HEK293 (cell line): ENCODE data around the gene HLA-DMA.

Experiments
- CTCF ChIP-seq: fragments of 450-650 bp; formaldehyde crosslinking; IDR thresholded peaks from 2 replicates; pipeline ENCODE4 v1.5.1; 2016; ENCODE audit warnings: missing biosample characterization, missing genetic modification characterization
- KLF1 ChIP-seq: fragments of 450-650 bp; formaldehyde crosslinking; IDR thresholded peaks from 2 replicates; pipeline ENCODE4 v1.5.1; 2016; ENCODE audit warnings: missing biosample characterization, missing genetic modification characterization
- KLF8 ChIP-seq: fragments of 450-650 bp; formaldehyde crosslinking; IDR thresholded peaks from 2 replicates; pipeline ENCODE4 v1.5.1; 2016; ENCODE audit warnings: missing biosample characterization, missing genetic modification characterization
- KLF9 ChIP-seq: fragments of 450-650 bp; formaldehyde crosslinking; IDR thresholded peaks from 2 replicates; pipeline ENCODE4 v1.5.1; 2016; ENCODE audit warnings: missing biosample characterization, missing genetic modification characterization, low read depth
- MEIS1 ChIP-seq: sonication (generic); formaldehyde crosslinking; IDR thresholded peaks from 2 replicates; pipeline ENCODE4 v1.8.1; 2022; ENCODE audit warnings: missing genetic modification reagents, mild to moderate bottlenecking, borderline replicate concordance
- MYNN ChIP-seq: fragments of 450-650 bp; formaldehyde crosslinking; IDR thresholded peaks from 2 replicates; pipeline ENCODE4 v1.5.1; 2016; ENCODE audit warnings: missing biosample characterization, missing genetic modification characterization, borderline replicate concordance
- PRDM1 ChIP-seq: fragments of 450-650 bp; formaldehyde crosslinking; IDR thresholded peaks from 2 replicates; pipeline ENCODE4; 2016; ENCODE audit warnings: missing biosample characterization, missing genetic modification characterization
- TRIM28 ChIP-seq: IDR thresholded peaks from 2 replicates; pipeline ENCODE4 v1.6.1; 2011; ENCODE audit warnings: low read length, control low read depth, borderline replicate concordance
- ZBTB20 ChIP-seq: fragments of 450-650 bp; formaldehyde crosslinking; IDR thresholded peaks from 2 replicates; pipeline ENCODE4 v1.5.1; 2016; ENCODE audit warnings: missing biosample characterization, missing genetic modification characterization
- ZFP37 ChIP-seq: fragments of 450-650 bp; formaldehyde crosslinking; IDR thresholded peaks from 2 replicates; pipeline ENCODE4 v1.5.1; 2016; ENCODE audit warnings: missing biosample characterization, missing genetic modification characterization
- ZNF10 ChIP-seq: fragments of 450-650 bp; formaldehyde crosslinking; IDR thresholded peaks from 2 replicates; pipeline ENCODE4 v1.5.1; 2017; ENCODE audit warnings: missing biosample characterization, missing genetic modification characterization
- ZNF366 ChIP-seq: fragments of 450-650 bp; formaldehyde crosslinking; conservative IDR thresholded peaks from 2 replicates; pipeline ENCODE4 v1.5.1; 2016; ENCODE audit warnings: missing biosample characterization, missing genetic modification characterization
- ZNF398 ChIP-seq: fragments of 450-650 bp; formaldehyde crosslinking; IDR thresholded peaks from 2 replicates; pipeline ENCODE4 v1.5.1; 2017; ENCODE audit warnings: missing biosample characterization, missing genetic modification characterization
- ZNF501 ChIP-seq: fragments of 450-650 bp; formaldehyde crosslinking; IDR thresholded peaks from 2 replicates; pipeline ENCODE4 v1.5.1; 2016; ENCODE audit warnings: missing biosample characterization, missing genetic modification characterization
- ZNF548 ChIP-seq: fragments of 450-650 bp; formaldehyde crosslinking; IDR thresholded peaks from 2 replicates; pipeline ENCODE4 v1.5.1; 2016; ENCODE audit warnings: missing biosample characterization, missing genetic modification characterization
- ZNF660 ChIP-seq: fragments of 450-650 bp; IDR thresholded peaks from 2 replicates; pipeline ENCODE4 v1.5.1; 2018; ENCODE audit warnings: missing biosample characterization, mild to moderate bottlenecking, missing genetic modification characterization
- ZNF768 ChIP-seq: fragments of 450-650 bp; formaldehyde crosslinking; IDR thresholded peaks from 2 replicates; pipeline ENCODE4 v1.5.1; 2018; ENCODE audit warnings: missing biosample characterization, mild to moderate bottlenecking, missing genetic modification characterization
- ZSCAN5A ChIP-seq: fragments of 450-650 bp; formaldehyde crosslinking; IDR thresholded peaks from 2 replicates; pipeline ENCODE4 v1.5.1; 2016; ENCODE audit warnings: missing biosample characterization, missing genetic modification characterization
- TF ChIP-seq, protein P1 (sequence below): fragments of 450-650 bp; formaldehyde crosslinking; conservative IDR thresholded peaks from 2 replicates; pipeline ENCODE4 v1.5.1; 2016; ENCODE audit warnings: low read depth, missing biosample characterization, missing genetic modification characterization
- TF ChIP-seq, protein P2 (sequence below): fragments of 450-650 bp; formaldehyde crosslinking; IDR thresholded peaks from 2 replicates; pipeline ENCODE4 v1.5.1; 2016; ENCODE audit warnings: missing biosample characterization, missing genetic modification characterization
- TF ChIP-seq, protein P3 (sequence below): fragments of 450-650 bp; IDR thresholded peaks from 2 replicates; pipeline ENCODE4 v1.5.1; 2018; ENCODE audit warnings: missing biosample characterization, missing genetic modification characterization
- TF ChIP-seq, protein P4 (sequence below): fragments of 450-650 bp; formaldehyde crosslinking; IDR thresholded peaks from 2 replicates; pipeline ENCODE4 v1.5.1; 2016; ENCODE audit warnings: missing biosample characterization, missing genetic modification characterization

HLA-DMA gene

GRCh38 chr6:32968093-32968866, 15.4 kb upstream of the HLA-DMA start, which contains the start of gene BRD2 (continued):
- TF ChIP-seq ZNF398 (tag by site-specific recombination) (peak; percentile 91), ZNF501 (peak; percentile 84), CTCF (no peak), ZFP37 (tag by site-specific recombination) (peak; percentile 96), MYNN (tag by site-specific recombination) (0 out of 2 replicates have a peak, but pooled peaks have one; percentile 32), KLF8 (tag by site-specific recombination) (peak; percentile 95), ZNF10 (tag by site-specific recombination) (no peak; the same call in 1 of the 2 replicates), ZNF366 (tag by site-specific recombination) (peak; percentile 12; the same call in 1 of the 2 replicates), MEIS1 (no peak), ZNF768 (tag by site-specific recombination) (peak; percentile 53; the same call in 1 of the 2 replicates), ZNF660 (tag by site-specific recombination) (peak; percentile 84), KLF9 (peak; percentile 47), ZSCAN5A (tag by site-specific recombination) (peak; percentile 71; the same call in 1 of the 2 replicates), TRIM28 (no peak), PRDM1 (no peak), ZNF548 (tag by site-specific recombination) (no peak), ZBTB20 (tag by site-specific recombination) (peak; percentile 90), KLF1 (tag by site-specific recombination) (peak; percentile 76)
- TF ChIP-seq, protein P1, sequence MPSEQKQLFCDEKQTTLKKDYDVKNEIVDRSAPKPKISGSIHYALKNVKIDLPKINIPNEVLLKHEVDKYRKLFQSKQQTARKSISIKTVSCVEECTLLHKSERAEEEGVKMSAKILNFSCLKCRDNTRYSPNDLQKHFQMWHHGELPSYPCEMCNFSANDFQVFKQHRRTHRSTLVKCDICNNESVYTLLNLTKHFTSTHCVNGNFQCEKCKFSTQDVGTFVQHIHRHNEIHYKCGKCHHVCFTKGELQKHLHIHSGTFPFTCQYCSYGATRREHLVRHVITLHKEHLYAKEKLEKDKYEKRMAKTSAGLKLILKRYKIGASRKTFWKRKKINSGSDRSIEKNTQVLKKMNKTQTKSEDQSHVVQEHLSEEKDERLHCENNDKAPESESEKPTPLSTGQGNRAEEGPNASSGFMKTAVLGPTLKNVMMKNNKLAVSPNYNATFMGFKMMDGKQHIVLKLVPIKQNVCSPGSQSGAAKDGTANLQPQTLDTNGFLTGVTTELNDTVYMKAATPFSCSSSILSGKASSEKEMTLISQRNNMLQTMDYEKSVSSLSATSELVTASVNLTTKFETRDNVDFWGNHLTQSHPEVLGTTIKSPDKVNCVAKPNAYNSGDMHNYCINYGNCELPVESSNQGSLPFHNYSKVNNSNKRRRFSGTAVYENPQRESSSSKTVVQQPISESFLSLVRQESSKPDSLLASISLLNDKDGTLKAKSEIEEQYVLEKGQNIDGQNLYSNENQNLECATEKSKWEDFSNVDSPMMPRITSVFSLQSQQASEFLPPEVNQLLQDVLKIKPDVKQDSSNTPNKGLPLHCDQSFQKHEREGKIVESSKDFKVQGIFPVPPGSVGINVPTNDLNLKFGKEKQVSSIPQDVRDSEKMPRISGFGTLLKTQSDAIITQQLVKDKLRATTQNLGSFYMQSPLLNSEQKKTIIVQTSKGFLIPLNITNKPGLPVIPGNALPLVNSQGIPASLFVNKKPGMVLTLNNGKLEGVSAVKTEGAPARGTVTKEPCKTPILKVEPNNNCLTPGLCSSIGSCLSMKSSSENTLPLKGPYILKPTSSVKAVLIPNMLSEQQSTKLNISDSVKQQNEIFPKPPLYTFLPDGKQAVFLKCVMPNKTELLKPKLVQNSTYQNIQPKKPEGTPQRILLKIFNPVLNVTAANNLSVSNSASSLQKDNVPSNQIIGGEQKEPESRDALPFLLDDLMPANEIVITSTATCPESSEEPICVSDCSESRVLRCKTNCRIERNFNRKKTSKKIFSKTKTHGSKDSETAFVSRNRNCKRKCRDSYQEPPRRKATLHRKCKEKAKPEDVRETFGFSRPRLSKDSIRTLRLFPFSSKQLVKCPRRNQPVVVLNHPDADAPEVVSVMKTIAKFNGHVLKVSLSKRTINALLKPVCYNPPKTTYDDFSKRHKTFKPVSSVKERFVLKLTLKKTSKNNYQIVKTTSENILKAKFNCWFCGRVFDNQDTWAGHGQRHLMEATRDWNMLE (tag by site-specific recombination): 0 out of 2 replicates have a peak, but pooled peaks have one; percentile 11
- TF ChIP-seq, protein P2, sequence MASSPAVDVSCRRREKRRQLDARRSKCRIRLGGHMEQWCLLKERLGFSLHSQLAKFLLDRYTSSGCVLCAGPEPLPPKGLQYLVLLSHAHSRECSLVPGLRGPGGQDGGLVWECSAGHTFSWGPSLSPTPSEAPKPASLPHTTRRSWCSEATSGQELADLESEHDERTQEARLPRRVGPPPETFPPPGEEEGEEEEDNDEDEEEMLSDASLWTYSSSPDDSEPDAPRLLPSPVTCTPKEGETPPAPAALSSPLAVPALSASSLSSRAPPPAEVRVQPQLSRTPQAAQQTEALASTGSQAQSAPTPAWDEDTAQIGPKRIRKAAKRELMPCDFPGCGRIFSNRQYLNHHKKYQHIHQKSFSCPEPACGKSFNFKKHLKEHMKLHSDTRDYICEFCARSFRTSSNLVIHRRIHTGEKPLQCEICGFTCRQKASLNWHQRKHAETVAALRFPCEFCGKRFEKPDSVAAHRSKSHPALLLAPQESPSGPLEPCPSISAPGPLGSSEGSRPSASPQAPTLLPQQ (tag by site-specific recombination): peak; percentile 81
- TF ChIP-seq, protein P3, sequence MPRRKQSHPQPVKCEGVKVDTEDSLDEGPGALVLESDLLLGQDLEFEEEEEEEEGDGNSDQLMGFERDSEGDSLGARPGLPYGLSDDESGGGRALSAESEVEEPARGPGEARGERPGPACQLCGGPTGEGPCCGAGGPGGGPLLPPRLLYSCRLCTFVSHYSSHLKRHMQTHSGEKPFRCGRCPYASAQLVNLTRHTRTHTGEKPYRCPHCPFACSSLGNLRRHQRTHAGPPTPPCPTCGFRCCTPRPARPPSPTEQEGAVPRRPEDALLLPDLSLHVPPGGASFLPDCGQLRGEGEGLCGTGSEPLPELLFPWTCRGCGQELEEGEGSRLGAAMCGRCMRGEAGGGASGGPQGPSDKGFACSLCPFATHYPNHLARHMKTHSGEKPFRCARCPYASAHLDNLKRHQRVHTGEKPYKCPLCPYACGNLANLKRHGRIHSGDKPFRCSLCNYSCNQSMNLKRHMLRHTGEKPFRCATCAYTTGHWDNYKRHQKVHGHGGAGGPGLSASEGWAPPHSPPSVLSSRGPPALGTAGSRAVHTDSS (tag by site-specific recombination): no peak
- TF ChIP-seq, protein P4, sequence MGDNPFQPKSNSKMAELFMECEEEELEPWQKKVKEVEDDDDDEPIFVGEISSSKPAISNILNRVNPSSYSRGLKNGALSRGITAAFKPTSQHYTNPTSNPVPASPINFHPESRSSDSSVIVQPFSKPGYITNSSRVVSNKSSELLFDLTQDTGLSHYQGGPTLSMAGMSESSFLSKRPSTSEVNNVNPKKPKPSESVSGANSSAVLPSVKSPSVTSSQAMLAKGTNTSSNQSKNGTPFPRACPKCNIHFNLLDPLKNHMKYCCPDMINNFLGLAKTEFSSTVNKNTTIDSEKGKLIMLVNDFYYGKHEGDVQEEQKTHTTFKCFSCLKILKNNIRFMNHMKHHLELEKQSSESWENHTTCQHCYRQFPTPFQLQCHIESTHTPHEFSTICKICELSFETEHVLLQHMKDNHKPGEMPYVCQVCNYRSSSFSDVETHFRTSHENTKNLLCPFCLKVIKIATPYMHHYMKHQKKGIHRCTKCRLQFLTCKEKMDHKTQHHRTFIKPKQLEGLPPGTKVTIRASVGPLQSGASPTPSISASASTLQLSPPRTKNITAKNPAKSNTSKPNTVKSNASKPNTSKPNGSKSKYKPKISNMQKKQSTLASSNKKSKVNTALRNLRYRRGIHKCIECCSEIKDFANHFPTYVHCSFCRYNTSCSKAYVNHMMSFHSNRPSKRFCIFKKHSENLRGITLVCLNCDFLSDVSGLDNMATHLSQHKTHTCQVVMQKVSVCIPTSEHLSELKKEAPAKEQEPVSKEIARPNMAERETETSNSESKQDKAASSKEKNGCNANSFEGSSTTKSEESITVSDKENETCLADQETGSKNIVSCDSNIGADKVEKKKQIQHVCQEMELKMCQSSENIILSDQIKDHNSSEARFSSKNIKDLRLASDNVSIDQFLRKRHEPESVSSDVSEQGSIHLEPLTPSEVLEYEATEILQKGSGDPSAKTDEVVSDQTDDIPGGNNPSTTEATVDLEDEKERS (tag by site-specific recombination): no peak
